ENCODE results near the gene IL20.

IL20 gene

DNA sequence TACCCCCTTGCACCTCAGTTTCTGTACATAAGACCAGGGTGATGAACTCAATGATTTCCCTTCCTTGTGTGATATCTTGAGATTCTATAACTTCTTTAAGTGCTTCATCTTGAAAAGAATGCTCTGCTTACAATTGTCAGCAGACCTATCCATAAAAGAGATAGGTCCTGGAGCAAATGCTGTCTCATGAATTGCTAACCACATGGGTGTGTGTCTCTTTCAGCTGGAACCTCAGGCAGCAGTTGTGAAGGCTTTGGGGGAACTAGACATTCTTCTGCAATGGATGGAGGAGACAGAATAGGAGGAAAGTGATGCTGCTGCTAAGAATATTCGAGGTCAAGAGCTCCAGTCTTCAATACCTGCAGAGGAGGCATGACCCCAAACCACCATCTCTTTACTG lies 2.8 kb downstream of the IL20 start:
- ChIA-PET CTCF (interaction anchor here (0.7 to 1.5 kb wide), 3 partner anchors 10 to 43 kb away, joined by 3 to 5 read pairs (median 3); no protein-coding TSS in a partner anchor), POLR2A (no interaction called here)
- TF ChIP-seq ZNF433 (tag by site-specific recombination; IDR thresholded peaks at IDR 0.05; ENCODE audit: low read depth) (no peak), ZNF785 (tag by site-specific recombination; IDR thresholded peaks at IDR 0.05) (no peak), ZNF19 (tag by site-specific recombination; IDR thresholded peaks at IDR 0.05; ENCODE audit: low read depth) (no peak), TCF7L2 (IDR thresholded peaks at IDR 0.05; ENCODE audit: borderline replicate concordance, low read depth, low read length) (no peak), ZNF747 (tag by site-specific recombination; IDR thresholded peaks at IDR 0.05) (no peak), ZNF510 (tag by site-specific recombination; IDR thresholded peaks at IDR 0.05; ENCODE audit: insufficient replicate concordance) (no peak), ZNF169 (tag by site-specific recombination; IDR thresholded peaks at IDR 0.05) (no peak)
- Histone ChIP-seq H3K4me1 (ENCODE audit: control insufficient read depth, insufficient read depth, low read length) (no peaks in the 10 kb centered on the region), H3K9me3 (ENCODE audit: control insufficient read depth, insufficient read depth, low read depth, low read length) (no peaks in the 10 kb centered on the region), H3K27ac (ENCODE audit: extremely low read depth, low read depth, low read length) (no peak overlapping the region), H3K4me3 (ENCODE audit: low read depth, low read length) (no peak overlapping the region), H3K36me3 (ENCODE audit: control insufficient read depth in 2 of 2, insufficient read depth in 1 of 2, low read length in 2 of 2) (no peaks in the 10 kb centered on the region)

DNA sequence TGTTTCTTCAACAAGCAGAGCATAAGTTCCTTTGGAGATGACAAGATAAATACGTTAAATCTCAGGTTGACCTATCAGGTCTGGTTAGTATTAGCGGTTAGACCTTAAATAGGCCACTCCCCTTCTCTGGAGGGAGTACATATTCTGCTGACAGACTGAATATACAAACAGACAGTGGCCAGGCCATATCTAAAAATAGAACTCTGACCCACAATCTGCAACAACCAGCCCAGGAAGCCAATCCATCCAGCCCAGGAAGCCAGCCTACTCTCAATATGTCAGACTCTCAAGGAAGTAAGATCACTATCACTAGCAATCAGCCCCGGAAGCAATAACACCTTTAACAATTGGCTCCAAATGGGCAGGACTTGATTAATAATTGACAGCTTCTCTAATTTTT lies 6.7 kb downstream of the IL20 start:
- POLR2A ChIA-PET: no interaction called here
- TF ChIP-seq ZSCAN5A (tag by site-specific recombination; IDR thresholded peaks at IDR 0.05) (no peak), ZNF530 (tag by site-specific recombination; IDR thresholded peaks at IDR 0.05; ENCODE audit: low read depth) (no peak), ZNF202 (tag by site-specific recombination; IDR thresholded peaks at IDR 0.05; ENCODE audit: borderline replicate concordance) (no peak), ZNF221 (tag by site-specific recombination; IDR thresholded peaks at IDR 0.05; ENCODE audit: borderline replicate concordance) (no peak), ZNF48 (tag by site-specific recombination; IDR thresholded peaks at IDR 0.05) (no peak), ZNF529 (tag by site-specific recombination; IDR thresholded peaks at IDR 0.05; ENCODE audit: insufficient replicate concordance) (no peak), ZSCAN30 (tag by site-specific recombination; IDR thresholded peaks at IDR 0.05) (no peak), ZNF239 (tag by site-specific recombination; IDR thresholded peaks at IDR 0.05) (no peak), ZXDB (tag by site-specific recombination; IDR thresholded peaks at IDR 0.05) (no peak), EGR2 (tag by site-specific recombination; IDR thresholded peaks at IDR 0.05; ENCODE audit: low read depth) (no peak), ZNF501 (tag by site-specific recombination; IDR thresholded peaks at IDR 0.05) (no peak), WT1 (tag by site-specific recombination; IDR thresholded peaks at IDR 0.05) (no peak), ZFHX2 (tag by site-specific recombination; conservative IDR thresholded peaks at IDR 0.05) (no peak), ZBTB8A (tag by site-specific recombination; IDR thresholded peaks at IDR 0.05) (no peak), ZNF518A (tag by site-specific recombination; conservative IDR thresholded peaks at IDR 0.05; ENCODE audit: low read depth) (no peak)
- TF ChIP-seq, protein P1, sequence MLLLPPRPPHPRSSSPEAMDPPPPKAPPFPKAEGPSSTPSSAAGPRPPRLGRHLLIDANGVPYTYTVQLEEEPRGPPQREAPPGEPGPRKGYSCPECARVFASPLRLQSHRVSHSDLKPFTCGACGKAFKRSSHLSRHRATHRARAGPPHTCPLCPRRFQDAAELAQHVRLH (tag by site-specific recombination; IDR thresholded peaks at IDR 0.05): no peak
- TF ChIP-seq, protein P2, sequence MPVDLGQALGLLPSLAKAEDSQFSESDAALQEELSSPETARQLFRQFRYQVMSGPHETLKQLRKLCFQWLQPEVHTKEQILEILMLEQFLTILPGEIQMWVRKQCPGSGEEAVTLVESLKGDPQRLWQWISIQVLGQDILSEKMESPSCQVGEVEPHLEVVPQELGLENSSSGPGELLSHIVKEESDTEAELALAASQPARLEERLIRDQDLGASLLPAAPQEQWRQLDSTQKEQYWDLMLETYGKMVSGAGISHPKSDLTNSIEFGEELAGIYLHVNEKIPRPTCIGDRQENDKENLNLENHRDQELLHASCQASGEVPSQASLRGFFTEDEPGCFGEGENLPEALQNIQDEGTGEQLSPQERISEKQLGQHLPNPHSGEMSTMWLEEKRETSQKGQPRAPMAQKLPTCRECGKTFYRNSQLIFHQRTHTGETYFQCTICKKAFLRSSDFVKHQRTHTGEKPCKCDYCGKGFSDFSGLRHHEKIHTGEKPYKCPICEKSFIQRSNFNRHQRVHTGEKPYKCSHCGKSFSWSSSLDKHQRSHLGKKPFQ (tag by site-specific recombination; IDR thresholded peaks at IDR 0.05): no peak
- H3K9me3 ChIP-seq (ENCODE audit: control insufficient read depth, insufficient read depth, low read depth, low read length): no peaks in the 10 kb centered on the region
- no peaks in the 10 kb centered on the region for H3K4me1 ChIP-seq (ENCODE audit: control insufficient read depth, insufficient read depth, low read length)
- H3K27ac ChIP-seq (ENCODE audit: extremely low read depth, low read depth, low read length): no peak overlapping the region
- H3K36me3 ChIP-seq (ENCODE audit: control insufficient read depth in 2 of 2, insufficient read depth in 1 of 2, low read length in 2 of 2): no peaks in the 10 kb centered on the region
- H3K4me3 ChIP-seq (ENCODE audit: low read depth, low read length): no peak overlapping the region
- CTCF ChIA-PET: interaction anchor here (1.0 to 1.8 kb wide), 5 partner anchors 8 to 40 kb away, joined by 3 to 9 read pairs (median 5); partner anchors contain the start of gene IL20

Measured in HEK293 (cell line).